Thyroid gland (tissue), 4 donors: ENCODE results near the gene RGS1.

Source experiments
- POLR2A ChIP-seq, 2 donors: fragments of 450-650 bp; IDR thresholded peaks; one replicate each; pipeline ENCODE4 v1.6.1; 2017; ENCODE audit warnings: antibody characterized with exemption in 2 of 2, mild to moderate bottlenecking in 2 of 2, moderate library complexity in 1 of 2
- TF ChIP-seq, protein P1 (sequence below), 6 experiments: fragments of 200-600 bp in 3 of 6; fragments of 450-650 bp in 3 of 6; sonication (generic) in 3 of 6; IDR thresholded peaks; one replicate each; pipeline ENCODE4 v1.5.1; 2016 to 2019; ENCODE audit warnings: antibody characterized with exemption in 6 of 6, mild to moderate bottlenecking in 2 of 6, inconsistent platforms in 1 of 6, moderate library complexity in 1 of 6

DNA sequence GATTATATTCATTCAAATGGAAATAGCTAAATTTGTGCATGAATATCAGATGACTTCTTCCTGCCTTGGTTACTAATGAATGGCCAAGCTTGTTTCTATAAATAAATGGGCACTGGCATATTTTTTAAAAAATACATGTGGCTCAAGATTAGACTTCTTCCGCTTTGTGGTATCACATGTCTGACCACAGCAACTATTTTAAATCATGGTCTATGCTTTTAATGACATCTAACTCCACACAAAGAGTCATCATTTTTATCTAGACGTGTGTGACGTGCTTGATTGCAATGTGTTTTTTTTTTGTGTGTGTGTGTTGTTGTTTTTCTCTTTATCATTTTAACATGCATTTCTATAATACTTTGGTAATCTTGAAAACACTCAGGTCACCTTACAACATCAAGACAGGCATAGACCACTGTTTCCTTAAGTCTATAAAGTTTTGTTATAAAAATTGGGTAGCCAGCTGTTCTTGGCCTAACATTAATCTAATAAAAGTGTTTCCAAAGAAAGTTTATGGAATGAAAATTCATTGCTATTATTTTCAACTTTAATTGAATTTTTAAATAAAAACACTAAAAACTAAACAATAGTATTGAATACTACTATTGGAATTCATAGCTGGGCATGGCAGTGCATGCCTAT is 29.5 kb downstream of the RGS1 start:
- TF ChIP-seq, protein P1, sequence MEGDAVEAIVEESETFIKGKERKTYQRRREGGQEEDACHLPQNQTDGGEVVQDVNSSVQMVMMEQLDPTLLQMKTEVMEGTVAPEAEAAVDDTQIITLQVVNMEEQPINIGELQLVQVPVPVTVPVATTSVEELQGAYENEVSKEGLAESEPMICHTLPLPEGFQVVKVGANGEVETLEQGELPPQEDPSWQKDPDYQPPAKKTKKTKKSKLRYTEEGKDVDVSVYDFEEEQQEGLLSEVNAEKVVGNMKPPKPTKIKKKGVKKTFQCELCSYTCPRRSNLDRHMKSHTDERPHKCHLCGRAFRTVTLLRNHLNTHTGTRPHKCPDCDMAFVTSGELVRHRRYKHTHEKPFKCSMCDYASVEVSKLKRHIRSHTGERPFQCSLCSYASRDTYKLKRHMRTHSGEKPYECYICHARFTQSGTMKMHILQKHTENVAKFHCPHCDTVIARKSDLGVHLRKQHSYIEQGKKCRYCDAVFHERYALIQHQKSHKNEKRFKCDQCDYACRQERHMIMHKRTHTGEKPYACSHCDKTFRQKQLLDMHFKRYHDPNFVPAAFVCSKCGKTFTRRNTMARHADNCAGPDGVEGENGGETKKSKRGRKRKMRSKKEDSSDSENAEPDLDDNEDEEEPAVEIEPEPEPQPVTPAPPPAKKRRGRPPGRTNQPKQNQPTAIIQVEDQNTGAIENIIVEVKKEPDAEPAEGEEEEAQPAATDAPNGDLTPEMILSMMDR (IDR thresholded peaks at IDR 0.05), result no peak
- TF ChIP-seq POLR2A (IDR thresholded peaks at IDR 0.05), result no peak
